CD4-positive, alpha-beta T cell treated with Interleukin-21 for 1 hour (primary cell): ENCODE measurements around the gene TNFRSF19.

ENCODE experiments used
- DNase-seq: peaks from one replicate; pipeline ENCODE4 v3.0.0-alpha.2; 2020

The TNFRSF19 gene

DNA sequence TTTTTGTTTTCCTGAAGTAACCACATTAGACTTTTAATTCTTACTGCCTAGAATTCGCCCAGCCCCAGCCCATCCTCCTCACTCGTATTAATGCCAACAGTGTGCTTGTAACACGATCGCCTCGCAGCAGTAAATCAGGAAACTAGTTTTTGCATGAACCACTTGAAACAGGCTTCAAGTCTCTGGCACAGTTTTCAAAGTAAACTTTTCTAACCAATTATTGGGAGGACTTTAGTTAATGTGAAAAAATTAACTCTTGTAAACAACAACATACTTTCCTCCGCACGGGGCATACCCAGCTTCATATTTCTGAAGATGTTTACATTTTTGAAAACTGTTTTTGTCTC, 39.2 kb downstream of the TNFRSF19 start:
- DNase-seq = no peak

GRCh38 chr13:23609874-23610576, 39.8 kb downstream of the TNFRSF19 start:
- no peak for DNase-seq

GRCh38 chr13:23610966-23611491, 40.8 kb downstream of the TNFRSF19 start:
- DNase-seq = no peak

- DNase-seq = no peak
Observed at GRCh38 chr13:23612182-23612581, 42.0 kb downstream of the TNFRSF19 start.

- no peak for DNase-seq
Observed at GRCh38 chr13:23612731-23613130, 42.5 kb downstream of the TNFRSF19 start.

- no peak for DNase-seq
Observed at GRCh38 chr13:23613596-23613995, 43.4 kb downstream of the TNFRSF19 start.

DNA sequence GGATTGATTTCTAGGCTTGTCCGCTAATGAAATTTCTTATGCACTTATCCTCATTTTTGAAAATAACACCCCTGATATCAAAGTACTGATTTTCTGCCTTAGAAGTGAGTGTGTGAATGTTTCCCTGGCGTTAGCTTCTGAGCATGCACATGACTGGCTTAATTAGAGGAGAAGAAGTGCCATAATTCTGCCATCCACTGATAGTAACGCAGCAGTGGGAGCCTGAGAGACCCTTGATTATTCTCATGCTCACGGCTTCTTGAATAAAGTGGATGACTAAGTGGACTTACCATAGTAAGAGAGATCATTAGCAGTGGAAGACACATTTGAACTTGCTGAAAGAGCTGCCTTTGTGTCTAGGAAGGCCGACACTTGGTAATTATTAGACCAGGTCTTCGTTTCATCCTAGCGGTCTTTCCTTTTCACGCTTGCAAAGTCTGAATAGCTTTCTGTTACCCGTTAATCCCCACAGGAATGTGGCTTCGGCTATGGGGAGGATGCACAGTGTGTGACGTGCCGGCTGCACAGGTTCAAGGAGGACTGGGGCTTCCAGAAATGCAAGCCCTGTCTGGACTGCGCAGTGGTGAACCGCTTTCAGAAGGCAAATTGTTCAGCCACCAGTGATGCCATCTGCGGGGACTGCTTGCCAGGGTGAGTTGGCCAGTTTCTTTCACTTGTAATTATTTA, 45.3 kb downstream of the TNFRSF19 start:
- no peak for DNase-seq

DNA sequence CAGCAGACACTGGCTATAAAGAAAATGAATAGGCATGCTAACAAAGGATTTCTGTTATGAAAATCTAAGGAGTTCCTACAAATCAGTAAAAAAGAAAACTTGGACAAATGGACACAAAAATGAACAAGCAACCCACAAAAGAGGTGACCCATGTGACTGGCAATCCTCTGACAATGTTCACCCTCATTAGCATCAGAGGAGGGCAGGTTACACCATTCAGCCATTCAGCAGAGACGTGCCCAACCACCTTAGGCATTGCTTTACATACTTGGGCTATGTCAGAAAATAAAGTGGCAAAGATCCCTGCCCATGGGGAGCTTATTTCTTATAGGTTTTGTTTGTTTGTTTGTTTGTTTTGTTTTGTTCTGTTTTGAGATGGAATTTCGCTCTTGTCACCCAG, 46.0 kb downstream of the TNFRSF19 start:
- no peak for DNase-seq

GRCh38 chr13:23617551-23618024, 47.4 kb downstream of the TNFRSF19 start:
- DNase-seq = no peak

DNA sequence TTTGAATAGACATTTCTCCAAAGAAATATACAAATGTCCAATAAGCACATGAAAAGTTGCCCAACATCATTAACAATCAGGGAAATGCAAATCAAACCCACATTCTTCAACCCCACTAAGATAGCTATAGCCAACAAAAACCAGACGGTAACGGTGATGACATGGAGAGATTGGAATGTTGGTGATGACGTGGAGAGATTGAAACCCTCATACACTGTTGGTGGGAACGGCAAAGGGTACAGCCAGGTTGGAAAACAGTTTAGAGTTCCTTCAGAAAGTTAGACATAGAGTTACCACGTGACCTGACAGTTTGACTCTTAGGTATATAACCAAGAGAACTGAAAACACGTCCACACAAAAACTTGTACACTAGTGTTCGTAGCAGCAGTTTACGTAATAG, 48.1 kb downstream of the TNFRSF19 start:
- DNase-seq = no peak

- DNase-seq = no peak
Observed at GRCh38 chr13:23619068-23619855, 49.0 kb downstream of the TNFRSF19 start.

DNA sequence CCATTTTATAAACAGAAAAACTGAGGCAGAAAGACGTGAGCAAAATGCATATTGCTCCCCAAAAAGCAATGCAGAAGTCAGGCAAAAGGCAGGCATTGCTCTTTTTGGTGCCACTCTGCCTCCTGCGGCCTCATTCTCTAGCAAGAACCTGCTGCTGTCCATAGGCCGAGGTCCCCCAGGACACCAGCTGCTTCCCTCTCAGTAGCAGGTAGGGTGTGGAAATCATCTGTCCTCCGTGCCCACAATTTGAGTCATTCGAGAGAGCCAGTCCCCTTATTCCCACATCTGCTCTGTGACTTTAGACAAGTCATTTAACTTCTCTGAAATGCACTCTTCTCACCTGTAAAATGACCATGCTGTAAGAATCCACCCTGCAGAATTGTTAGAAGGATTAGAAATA, 50.0 kb downstream of the TNFRSF19 start:
- DNase-seq = no peak

GRCh38 chr13:23620613-23621315, 50.6 kb downstream of the TNFRSF19 start:
- no peak for DNase-seq

DNA sequence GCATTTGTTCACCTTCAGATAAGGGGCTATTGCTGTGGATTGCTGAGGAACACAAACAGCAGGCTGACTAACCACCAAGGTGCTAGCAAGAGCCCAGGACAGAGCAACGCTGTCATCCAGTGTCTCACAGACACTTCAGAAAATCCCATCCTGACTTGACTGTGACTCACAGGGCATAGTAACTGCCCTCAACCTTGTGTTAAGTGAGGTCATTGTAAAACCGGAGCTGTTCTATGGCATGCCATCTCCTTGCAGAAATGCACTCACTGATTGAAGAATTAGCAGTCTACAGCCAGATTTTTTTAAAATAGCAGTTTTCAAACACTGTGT, 51.1 kb downstream of the TNFRSF19 start:
- DNase-seq = no peak

GRCh38 chr13:23622985-23623384, 52.8 kb downstream of the TNFRSF19 start:
- DNase-seq = no peak

GRCh38 chr13:23623394-23623793, 53.2 kb downstream of the TNFRSF19 start:
- DNase-seq = no peak

GRCh38 chr13:23626700-23627099, 56.5 kb downstream of the TNFRSF19 start:
- no peak for DNase-seq

- DNase-seq = no peak
Observed at GRCh38 chr13:23627410-23627809, 57.2 kb downstream of the TNFRSF19 start.

DNA sequence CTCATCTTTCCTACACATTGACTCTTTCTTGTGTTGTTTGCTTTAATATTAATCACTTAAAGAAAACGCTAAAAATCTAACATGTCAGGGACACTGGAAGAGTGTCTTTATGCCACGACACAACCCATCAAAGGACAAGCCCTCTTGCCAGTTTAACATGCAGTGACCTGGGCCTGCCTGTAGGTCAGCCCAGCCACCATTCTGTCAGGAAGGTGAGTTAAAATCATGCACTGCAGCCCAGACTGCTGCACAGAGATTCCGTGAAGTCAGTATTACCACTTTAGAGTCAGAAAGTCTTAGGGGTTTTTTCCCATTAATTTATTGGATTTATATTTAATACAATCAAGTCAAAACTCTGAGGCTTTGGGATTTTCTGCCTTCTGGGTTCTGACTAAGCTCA, 58.0 kb downstream of the TNFRSF19 start:
- DNase-seq = no peak

DNA sequence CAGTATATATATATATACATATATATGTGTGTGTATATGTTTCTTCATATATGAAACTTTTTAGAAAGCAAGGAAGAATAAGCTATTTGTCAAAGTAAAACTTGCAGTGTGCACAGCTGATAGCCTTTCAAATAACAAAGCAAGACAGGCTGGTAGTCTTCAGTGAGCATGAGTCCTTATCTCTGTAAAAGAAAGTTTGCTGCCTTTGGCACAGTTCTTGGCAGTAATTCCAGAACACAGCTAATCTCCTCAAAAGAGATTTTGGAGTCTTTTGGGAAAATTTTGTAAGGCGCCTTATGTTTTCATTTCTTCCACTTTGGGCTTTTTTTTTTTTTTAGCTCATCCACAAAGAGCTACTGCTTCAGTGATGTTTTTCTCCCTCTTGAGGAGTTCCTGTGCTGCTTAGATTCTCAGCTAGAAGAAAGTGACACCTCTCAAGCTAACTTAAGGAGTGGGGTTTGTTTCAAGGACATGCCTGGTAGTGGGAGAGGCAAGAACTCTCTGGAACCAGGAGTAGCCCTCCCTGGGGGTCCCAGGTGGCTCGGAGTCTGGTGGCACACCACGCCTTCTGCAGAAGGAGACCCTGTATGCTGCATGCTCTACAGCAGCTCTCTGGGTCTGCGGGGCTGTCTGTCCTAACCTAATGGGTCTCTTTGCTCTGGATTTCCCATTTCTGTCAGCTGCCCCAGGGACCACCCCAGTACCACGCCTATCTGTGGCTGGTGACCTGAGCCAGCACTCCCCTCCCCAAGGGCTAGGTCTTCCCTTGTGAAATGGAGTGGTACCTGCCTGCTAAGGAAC, 58.8 kb downstream of the TNFRSF19 start:
- DNase-seq = no peak

GRCh38 chr13:23629566-23630272, 59.5 kb downstream of the TNFRSF19 start:
- DNase-seq = no peak
